HepG2 (cell line): ENCODE data around the gene TTC31. TPM values are rescaled to one million over a fixed set of nuclear protein-coding genes. Genes with fewer than 3 reads are reported as not detected.
A peak's percentile ranks its signal among the peaks of the same experiment; 100 is the strongest.

ENCODE experiments used
- ATF7 ChIP-seq, 2 experiments: fragments of 450-650 bp in 1 of 2; sonication (generic) in 1 of 2; formaldehyde crosslinking in 1 of 2; IDR thresholded peaks; 2 replicates each; pipeline versions ENCODE4 v1.4.0 to v1.6.1; 2016 to 2020; ENCODE audit warnings: antibody characterized with exemption in 1 of 2, mild to moderate bottlenecking in 1 of 2, missing genetic modification reagents in 1 of 2
- DMAP1 ChIP-seq: IDR thresholded peaks from 2 replicates; pipeline ENCODE4 v1.6.1; 2016
- EEA1 ChIP-seq: sonication (generic); formaldehyde crosslinking; IDR thresholded peaks from 2 replicates; pipeline ENCODE4 v1.5.1; 2020; ENCODE audit warnings: mild to moderate bottlenecking, missing genetic modification reagents, borderline replicate concordance
- HOXA7 ChIP-seq: sonication (generic); formaldehyde crosslinking; IDR thresholded peaks from 2 replicates; pipeline ENCODE4 v1.8.1; 2022; ENCODE audit warnings: mild to moderate bottlenecking, missing genetic modification reagents, moderate library complexity
- ISX ChIP-seq: sonication (generic); formaldehyde crosslinking; conservative IDR thresholded peaks from 2 replicates; pipeline ENCODE4 v1.5.0; 2020; ENCODE audit warnings: missing genetic modification reagents
- LRRFIP1 ChIP-seq: sonication (generic); formaldehyde crosslinking; conservative IDR thresholded peaks from 2 replicates; pipeline ENCODE4 v1.4.0; 2020; ENCODE audit warnings: missing genetic modification reagents
- MTA3 ChIP-seq: sonication (generic); formaldehyde crosslinking; IDR thresholded peaks from 2 replicates; pipeline ENCODE4 v1.4.0; 2020; ENCODE audit warnings: missing genetic modification reagents
- MXI1 ChIP-seq: IDR thresholded peaks from 3 replicates; pipeline ENCODE4 v1.6.1; 2012; ENCODE audit warnings: low read depth, low read length, inconsistent platforms, borderline replicate concordance
- SNRNP70 ChIP-seq: fragments of 200-400 bp; formaldehyde crosslinking; IDR thresholded peaks from 2 replicates; pipeline ENCODE4 v1.6.1; 2017; ENCODE audit warnings: mild to moderate bottlenecking, low read depth, low read length, moderate library complexity
- TCF7L2 ChIP-seq: IDR thresholded peaks from 2 replicates; pipeline ENCODE4 v1.6.1; 2011; ENCODE audit warnings: mild to moderate bottlenecking, low read depth, low read length, moderate library complexity
- WIZ ChIP-seq: sonication (generic); formaldehyde crosslinking; IDR thresholded peaks from 2 replicates; pipeline ENCODE4 v1.5.1; 2020; ENCODE audit warnings: mild to moderate bottlenecking, missing genetic modification reagents
- ZFP1 ChIP-seq: IDR thresholded peaks from 2 replicates; pipeline ENCODE4 v1.6.1; 2016
- ZFP36 ChIP-seq: fragments of 150-350 bp; IDR thresholded peaks from 2 replicates; pipeline ENCODE4 v1.6.1; 2018; ENCODE audit warnings: borderline replicate concordance, low read length, low read depth; ENCODE audit not compliant: partially characterized antibody
- ZNF10 ChIP-seq: sonication (generic); formaldehyde crosslinking; IDR thresholded peaks from 2 replicates; pipeline ENCODE4 v1.4.0; 2020; ENCODE audit warnings: mild to moderate bottlenecking, low read depth, missing genetic modification reagents, borderline replicate concordance
- ZNF138 ChIP-seq: sonication (generic); formaldehyde crosslinking; IDR thresholded peaks from 2 replicates; pipeline ENCODE4 v1.5.0; 2020; ENCODE audit warnings: mild to moderate bottlenecking, low read depth, missing genetic modification reagents
- ZNF24 ChIP-seq: fragments of 450-650 bp; IDR thresholded peaks from 2 replicates; pipeline ENCODE4 v1.6.1; 2017; ENCODE audit warnings: antibody characterized with exemption, mild to moderate bottlenecking
- ZNF260 ChIP-seq: sonication (generic); formaldehyde crosslinking; IDR thresholded peaks from 2 replicates; pipeline ENCODE4 v1.4.0; 2020; ENCODE audit warnings: missing genetic modification reagents, low read depth, mild to moderate bottlenecking, borderline replicate concordance
- ZNF552 ChIP-seq: sonication (generic); formaldehyde crosslinking; IDR thresholded peaks from 2 replicates; pipeline ENCODE4 v1.9.0; 2022; ENCODE audit warnings: missing genetic modification reagents, mild to moderate bottlenecking, borderline replicate concordance
- ZNF678 ChIP-seq: sonication (generic); formaldehyde crosslinking; IDR thresholded peaks from 2 replicates; pipeline ENCODE4 v1.4.0; 2020; ENCODE audit warnings: mild to moderate bottlenecking, missing genetic modification reagents
- ZNF710 ChIP-seq: sonication (generic); formaldehyde crosslinking; IDR thresholded peaks from 2 replicates; pipeline ENCODE4 v1.5.0; 2020; ENCODE audit warnings: mild to moderate bottlenecking, missing genetic modification reagents, borderline replicate concordance
- ZNF768 ChIP-seq: sonication (generic); formaldehyde crosslinking; IDR thresholded peaks from 2 replicates; pipeline ENCODE4 v1.4.0; 2020; ENCODE audit warnings: missing genetic modification reagents
- polyA plus RNA-seq, 8 experiments: library from polyadenylated mRNA; depleted of rRNA in 3 of 8; stranded (reverse) in 7 of 8; unstranded in 1 of 8; fragments of >200 nt; fragmentation: Illumina TruSeq in 4 of 8; extraction: Trizol in 4 of 8; gene quantifications; 2 replicates each; pipeline versions ENCODE4 v1.2.1 to v1.2.3, GENCODE V29; 2011 to 2016; ENCODE audit warnings: low read depth in 4 of 8, missing spikeins in 1 of 8, mixed read lengths in 1 of 8; ENCODE audit not compliant: insufficient read depth in 1 of 8
- total RNA-seq, 5 experiments: library from RNA; depleted of rRNA; stranded (reverse); fragments of >200 nt; fragmentation: Illumina TruSeq; extraction: Trizol; gene quantifications; 2 replicates each; pipeline ENCODE4 v1.2.3, GENCODE V29; 2016; ENCODE audit warnings: low read depth in 1 of 5
- TF ChIP-seq, protein P1 (sequence below): IDR thresholded peaks from 2 replicates; pipeline ENCODE4 v1.6.1; 2016
- TF ChIP-seq, protein P2 (sequence below): sonication (generic); formaldehyde crosslinking; IDR thresholded peaks from 2 replicates; pipeline ENCODE4 v1.5.0; 2020; ENCODE audit warnings: missing genetic modification reagents

TTC31 gene
- total and polyA plus RNA-seq, 2 of the 13 experiments (the other 11 are each of a cell fraction or from before 2014, with no cell fraction given): 28.3 to 39.5 TPM

DNA sequence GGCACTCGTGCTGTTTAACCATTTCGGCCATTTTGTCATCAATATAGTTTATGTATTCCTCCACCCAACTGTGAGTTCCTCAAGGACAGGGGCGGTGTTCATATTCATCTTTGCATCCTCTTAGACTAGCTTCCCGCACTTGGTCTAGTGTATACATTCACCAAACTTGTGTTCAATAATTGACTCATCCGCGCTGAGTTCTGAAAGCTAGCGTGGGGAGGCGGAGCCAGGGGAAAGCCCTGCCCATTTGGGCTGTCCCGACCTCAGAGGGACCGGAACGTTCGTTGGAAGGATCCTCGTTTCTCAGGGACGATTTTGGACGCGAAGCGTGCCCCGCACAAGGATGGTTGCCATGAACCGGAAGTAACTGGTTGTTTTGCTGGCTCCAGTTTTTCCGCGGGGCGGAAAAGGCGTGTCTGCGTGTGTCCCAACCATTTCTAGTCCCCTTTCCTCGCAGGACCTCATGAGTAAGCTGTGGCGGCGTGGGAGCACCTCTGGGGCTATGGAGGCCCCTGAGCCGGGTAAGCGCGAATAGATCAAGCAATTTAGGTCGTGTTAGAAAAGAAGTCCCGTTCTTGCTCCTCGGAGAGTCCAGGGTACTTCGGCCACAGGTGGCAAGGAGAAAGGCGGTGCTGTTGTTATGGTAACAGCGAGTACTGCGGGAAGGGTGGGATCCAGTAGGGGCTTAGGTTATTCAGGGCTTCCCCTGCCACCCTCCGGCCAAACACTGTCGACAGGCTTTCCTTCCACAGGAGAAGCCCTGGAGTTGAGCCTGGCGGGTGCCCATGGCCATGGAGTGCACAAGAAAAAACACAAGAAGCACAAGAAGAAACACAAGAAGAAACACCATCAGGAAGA is 28.0 kb upstream of the TTC31 start, which contains the start of gene INO80B (continued):
- TF ChIP-seq ZNF260 (CRISPR knock-in tag) (no peak), ZNF24 (peak; percentile 80; the same call in 1 of the 2 replicates), HOXA7 (no peak), ZFP1 (CRISPR knock-in tag) (peak; percentile 88), ISX (CRISPR knock-in tag) (no peak), ZFP36 (no peak), ZNF710 (CRISPR knock-in tag) (peak; percentile 84; the same call in 1 of the 2 replicates), ZNF138 (CRISPR knock-in tag) (no peak), ZNF678 (CRISPR knock-in tag) (no peak; the same call in 1 of the 2 replicates), DMAP1 (CRISPR knock-in tag) (peak; percentile 90), TCF7L2 (no peak), ZNF768 (CRISPR knock-in tag) (peak; percentile 79), EEA1 (CRISPR knock-in tag) (no peak), MXI1 (peak; percentile 98; the same call in 2 of the 3 replicates), ZNF10 (CRISPR knock-in tag) (no peak), ZNF552 (CRISPR knock-in tag) (no peak; the same call in 1 of the 2 replicates), SNRNP70 (no peak), LRRFIP1 (no peak), WIZ (no peak; the same call in 1 of the 2 replicates), MTA3 (no peak), ATF7 (IDR thresholded peaks at IDR 0.05) (no peak), ATF7 (CRISPR knock-in tag; IDR thresholded peaks at IDR 0.05) (peak; percentile 64)
- TF ChIP-seq, protein P1, sequence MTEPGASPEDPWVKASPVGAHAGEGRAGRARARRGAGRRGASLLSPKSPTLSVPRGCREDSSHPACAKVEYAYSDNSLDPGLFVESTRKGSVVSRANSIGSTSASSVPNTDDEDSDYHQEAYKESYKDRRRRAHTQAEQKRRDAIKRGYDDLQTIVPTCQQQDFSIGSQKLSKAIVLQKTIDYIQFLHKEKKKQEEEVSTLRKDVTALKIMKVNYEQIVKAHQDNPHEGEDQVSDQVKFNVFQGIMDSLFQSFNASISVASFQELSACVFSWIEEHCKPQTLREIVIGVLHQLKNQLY (CRISPR knock-in tag): peak; percentile 81
- TF ChIP-seq, protein P2, sequence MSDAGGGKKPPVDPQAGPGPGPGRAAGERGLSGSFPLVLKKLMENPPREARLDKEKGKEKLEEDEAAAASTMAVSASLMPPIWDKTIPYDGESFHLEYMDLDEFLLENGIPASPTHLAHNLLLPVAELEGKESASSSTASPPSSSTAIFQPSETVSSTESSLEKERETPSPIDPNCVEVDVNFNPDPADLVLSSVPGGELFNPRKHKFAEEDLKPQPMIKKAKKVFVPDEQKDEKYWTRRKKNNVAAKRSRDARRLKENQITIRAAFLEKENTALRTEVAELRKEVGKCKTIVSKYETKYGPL: no peak
